GM23248 (cell line): ENCODE measurements around the gene PSMA4. TPM values are rescaled to one million over a fixed set of nuclear protein-coding genes. Genes with fewer than 3 reads are reported as not detected.
A peak's percentile ranks its signal among the peaks of the same experiment; 100 is the strongest.
"Not testable (repeated sequence)": the region's sequence is repeated elsewhere in the genome, so short reads cannot be mapped to it uniquely, and the experiment has no call there.

ENCODE experiments used
- DNase-seq: peaks from one replicate; pipeline ENCODE4 v3.0.0-alpha.2; 2015
- H2AFZ ChIP-seq: fragments of 200-600 bp; sonication (generic); 2 replicates; pipeline ENCODE4 v1.6.1; 2016; ENCODE audit warnings: antibody characterized with exemption
- H3F3A ChIP-seq: fragments of 200-600 bp; sonication (generic); 2 replicates; pipeline ENCODE4 v1.6.1; 2016; ENCODE audit warnings: mild to moderate bottlenecking, antibody characterized with exemption, mixed run types; ENCODE audit not compliant: insufficient read depth
- H3K27ac ChIP-seq: fragments of 200-600 bp; sonication (generic); 2 replicates; pipeline ENCODE4 v1.5.1; 2016; ENCODE audit warnings: mild to moderate bottlenecking
- H3K27me3 ChIP-seq: fragments of 200-600 bp; sonication (generic); replicated peaks from 2 replicates; pipeline ENCODE4 v1.6.1; 2016; ENCODE audit warnings: mild to moderate bottlenecking; ENCODE audit not compliant: insufficient read depth
- H3K36me3 ChIP-seq: fragments of 200-600 bp; sonication (generic); 2 replicates; pipeline ENCODE4 v1.6.1; 2016; ENCODE audit warnings: low read depth, mild to moderate bottlenecking
- H3K4me1 ChIP-seq: fragments of 200-600 bp; sonication (generic); 2 replicates; pipeline ENCODE4 v1.6.1; 2016; ENCODE audit warnings: mild to moderate bottlenecking; ENCODE audit not compliant: insufficient read depth
- H3K4me2 ChIP-seq: fragments of 200-600 bp; sonication (generic); one replicate; pipeline ENCODE4 v1.6.1; 2016; ENCODE audit warnings: mild to moderate bottlenecking; ENCODE audit not compliant: unreplicated experiment
- H3K4me3 ChIP-seq: fragments of 200-600 bp; sonication (generic); 2 replicates; pipeline ENCODE4 v1.5.1; 2016; ENCODE audit warnings: mild to moderate bottlenecking
- H3K79me2 ChIP-seq: fragments of 200-600 bp; sonication (generic); 2 replicates; pipeline ENCODE4 v1.6.1; 2016; ENCODE audit warnings: mild to moderate bottlenecking; ENCODE audit not compliant: insufficient read depth
- H3K9ac ChIP-seq: fragments of 200-600 bp; sonication (generic); 2 replicates; pipeline ENCODE4 v1.6.1; 2016; ENCODE audit warnings: mild to moderate bottlenecking
- H3K9me2 ChIP-seq: fragments of 200-600 bp; sonication (generic); 2 replicates; pipeline ENCODE4 v1.6.1; 2016; ENCODE audit warnings: mixed run types, mild to moderate bottlenecking, moderate library complexity; ENCODE audit not compliant: insufficient read depth
- H3K9me3 ChIP-seq: fragments of 200-600 bp; sonication (generic); one replicate; pipeline ENCODE4 v1.6.1; 2017; ENCODE audit warnings: low read depth
- H4K20me1 ChIP-seq: fragments of 200-600 bp; sonication (generic); 2 replicates; pipeline ENCODE4 v1.6.0; 2016; ENCODE audit not compliant: insufficient read depth
- EZH2 ChIP-seq: fragments of 200-600 bp; sonication (generic); IDR thresholded peaks from 2 replicates; pipeline ENCODE4 v1.6.1; 2018; ENCODE audit warnings: antibody characterized with exemption, mild to moderate bottlenecking; ENCODE audit not compliant: insufficient read depth, poor library complexity, severe bottlenecking
- EZH2phosphoT487 ChIP-seq: fragments of 200-600 bp; sonication (generic); IDR thresholded peaks from 2 replicates; pipeline ENCODE4 v1.6.1; 2018; ENCODE audit warnings: antibody characterized with exemption, moderate library complexity, mild to moderate bottlenecking, low read depth; ENCODE audit not compliant: insufficient read depth
- WGBS, 2 experiments: methylation state at CpG; one replicate each; pipeline ENCODE4 v1.1.6; 2015 to 2017; ENCODE audit warnings: low lambda C conversion rate in 2 of 2, low coverage in 1 of 2; ENCODE audit errors: missing lambda C conversion rate in 2 of 2; 5-methylcytosine and 5-hydroxymethylcytosine counted together
- in situ Hi-C: fragments of 300-500 bp; cut with MboI; formaldehyde crosslinking; loops from 2 replicates; pipeline ENCODE4 v1.15.0; 2020
- polyA plus RNA-seq: library from polyadenylated mRNA; unstranded; fragments of >200 nt; fragmentation: Nextera tagmentation; extraction: Ambion mirVana; gene quantifications from 2 replicates; pipeline ENCODE4 v1.2.1, GENCODE V29; 2016
- total RNA-seq: library from RNA; depleted of rRNA; stranded (reverse); fragments of >200 nt; shearing (Covaris generic); gene quantifications from 2 replicates; pipeline ENCODE4 v1.2.3, GENCODE V29; 2014

The PSMA4 gene
- total and polyA plus RNA-seq, 2 experiments from 2014 or later, result 177 to 246 TPM

DNA sequence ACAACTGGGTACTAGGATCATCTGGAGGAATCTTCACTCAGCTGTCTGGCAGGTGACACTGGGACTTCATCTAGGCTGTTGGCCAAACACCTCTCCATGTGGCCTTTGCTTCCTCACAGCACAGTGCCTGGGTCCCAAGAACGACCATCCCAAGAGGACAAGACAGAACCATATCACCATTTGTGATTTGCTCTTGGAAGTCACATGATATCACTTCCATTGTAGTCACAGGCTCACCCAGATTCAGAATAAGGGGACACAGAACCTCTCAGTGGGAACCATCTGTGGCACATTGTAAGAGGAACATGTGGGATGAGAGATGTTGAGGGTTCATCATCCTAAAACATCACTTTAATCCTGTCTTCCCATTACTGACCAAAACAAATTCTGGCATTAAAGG is 1.9 kb upstream of the PSMA4 start:
- Histone ChIP-seq H3K9me3 (no peaks in the 10 kb centered on the region), H3F3A (no peaks in the 10 kb centered on the region), H3K4me3 (no peak overlapping the region), H3K9ac (no peak overlapping the region), H3K4me2 (no peak overlapping the region), H3K79me2 (peaks cover 29% of the 10 kb centered on the region), H3K27ac (no peak overlapping the region), H3K36me3 (peaks cover 7% of the 10 kb centered on the region; the same call in 1 of the 2 replicates), H2AFZ (no peak overlapping the region), H3K27me3 (no peaks in the 10 kb centered on the region), H4K20me1 (no peaks in the 10 kb centered on the region), H3K4me1 (peaks cover 9% of the 10 kb centered on the region), H3K9me2 (no peaks in the 10 kb centered on the region)
- in situ Hi-C loops, result no loop called here
- TF ChIP-seq EZH2phosphoT487, result no peak
- no peak for TF ChIP-seq EZH2
- 81 to 82% methylated on average over 1 of the region's 1 CpG for WGBS, 2 experiments
- no peak for DNase-seq

DNA sequence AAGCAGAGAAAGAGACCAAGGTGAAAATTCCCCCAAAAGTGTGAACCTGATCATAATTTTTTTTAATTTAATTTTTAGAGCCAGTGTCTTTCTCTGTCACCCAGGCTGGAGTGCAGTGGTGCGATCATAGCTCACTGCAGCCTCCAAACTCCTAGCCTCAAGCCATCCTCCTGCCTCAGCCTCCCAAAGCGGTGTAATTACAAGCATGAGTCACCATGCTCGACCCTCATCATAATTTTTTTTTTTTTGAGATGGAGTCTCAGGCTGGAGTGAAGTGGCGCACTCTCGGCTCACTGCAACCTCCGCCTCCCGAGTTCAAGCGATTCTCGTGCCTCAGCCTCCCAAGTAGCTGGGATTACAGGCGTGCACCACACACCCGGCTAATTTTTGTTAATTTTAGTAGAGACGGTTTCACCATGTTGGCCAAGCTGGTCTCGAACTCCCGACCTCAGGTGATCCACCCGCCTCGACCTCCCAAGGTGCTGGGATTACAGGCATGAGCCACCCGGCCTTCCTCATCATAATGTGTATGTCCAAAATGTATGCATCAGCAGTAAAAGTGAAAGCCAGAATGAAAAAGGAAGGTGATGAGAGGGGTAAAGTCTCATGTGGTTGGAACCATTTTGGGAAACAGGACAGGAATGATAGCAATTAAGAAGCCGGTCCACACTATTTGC is 642 bp upstream of the PSMA4 start:
- H3K4me1 ChIP-seq, in situ Hi-C loops, H3F3A ChIP-seq, H3K27me3 ChIP-seq, H3K9me3 ChIP-seq, DNase-seq, H4K20me1 ChIP-seq, H3K9me2 ChIP-seq: not testable (repeated sequence)
- Histone ChIP-seq H3K79me2 (peaks cover 36% of the 10 kb centered on the region), H3K9ac (peak overlapping the region; percentile 89), H3K4me3 (peak overlapping the region; percentile 84), H3K36me3 (peaks cover 15% of the 10 kb centered on the region; the same call in 1 of the 2 replicates), H2AFZ (peak overlapping the region; percentile 84), H3K4me2 (peak overlapping the region; percentile 86), H3K27ac (peak overlapping the region; percentile 81)
- 83 to 84% methylated on average over 14 to 18 of the region's 18 CpGs for WGBS, 2 experiments

DNA sequence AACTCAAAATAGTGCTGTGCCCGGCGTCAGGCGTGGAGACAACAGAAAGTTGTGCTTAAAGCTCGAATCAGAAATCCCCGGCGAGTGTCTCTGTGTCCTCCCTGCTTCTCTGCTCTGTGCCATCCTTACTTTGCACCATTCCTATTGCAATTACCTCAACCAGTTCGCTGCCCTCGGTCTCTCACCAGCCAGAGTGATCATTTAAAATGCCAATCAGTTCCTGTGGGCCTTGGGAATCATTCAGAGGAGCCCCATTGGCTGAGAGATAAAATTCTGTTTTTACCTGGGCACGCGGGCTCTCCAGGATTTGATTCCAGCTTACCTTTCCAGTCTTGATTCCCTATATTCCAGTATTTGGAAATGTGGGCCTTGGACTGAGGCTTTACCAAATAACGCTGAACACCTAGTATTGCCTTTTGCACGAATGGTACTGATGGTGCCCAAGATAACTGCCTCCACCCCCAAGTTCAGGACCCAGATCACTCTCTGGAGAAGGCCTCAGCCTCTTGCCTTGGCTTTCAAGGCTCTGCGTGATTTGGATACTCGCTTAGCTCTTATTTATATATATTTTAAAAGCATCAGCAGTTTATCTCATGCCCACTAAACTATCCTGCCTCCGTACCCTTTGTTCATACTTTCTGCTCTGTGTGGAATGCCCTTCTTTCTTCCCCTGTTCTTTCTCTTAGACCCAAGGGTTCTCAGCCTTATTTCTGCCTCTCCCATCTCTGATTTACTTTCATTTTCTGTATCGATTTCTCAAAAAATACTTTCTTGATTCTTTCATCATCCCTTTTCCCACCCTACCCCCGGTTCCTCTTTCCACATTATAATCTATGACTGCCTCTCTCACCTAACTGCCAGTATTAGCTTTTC is 863 bp downstream of the PSMA4 start:
- TF ChIP-seq EZH2 (no peak), EZH2phosphoT487 (no peak)
- Histone ChIP-seq H3K27me3 (no peaks in the 10 kb centered on the region), H3K79me2 (peaks cover 47% of the 10 kb centered on the region), H3K9me2 (no peaks in the 10 kb centered on the region), H3K4me1 (peaks cover 9% of the 10 kb centered on the region), H3K9ac (peak overlapping the region; percentile 89), H3K27ac (peak overlapping the region; percentile 81), H3K4me2 (peak overlapping the region; percentile 86), H3K36me3 (peaks cover 28% of the 10 kb centered on the region), H2AFZ (peak overlapping the region; percentile 84), H4K20me1 (no peaks in the 10 kb centered on the region), H3F3A (no peaks in the 10 kb centered on the region), H3K4me3 (peak overlapping the region; percentile 84), H3K9me3 (no peaks in the 10 kb centered on the region)
- in situ Hi-C loops, result no loop called here
- 2 to 3% methylated on average over 15 to 17 of the region's 17 CpGs for WGBS, 2 experiments
- peak; percentile 45 for DNase-seq

DNA sequence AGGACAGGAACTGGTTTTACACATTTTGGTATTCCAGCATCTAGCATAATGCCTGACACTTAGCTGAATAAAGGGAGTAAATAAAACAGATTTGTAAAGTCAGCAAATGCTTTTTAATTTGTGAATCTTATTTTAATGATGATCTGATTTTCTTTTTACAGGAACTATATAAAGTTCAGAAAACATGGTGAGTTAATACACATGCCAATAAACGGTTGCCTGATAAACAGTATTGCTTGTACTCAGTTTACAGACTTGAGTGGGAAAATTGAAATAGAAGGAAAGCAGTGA is 1.4 kb downstream of the PSMA4 start:
- Histone ChIP-seq H3K4me1 (peaks cover 9% of the 10 kb centered on the region), H4K20me1 (no peaks in the 10 kb centered on the region), H3K4me3 (peak overlapping the region; percentile 84), H3K27me3 (no peaks in the 10 kb centered on the region), H3K9me3 (no peaks in the 10 kb centered on the region), H3K36me3 (peaks cover 34% of the 10 kb centered on the region), H3K4me2 (peak overlapping the region; percentile 86), H3K9ac (peak overlapping the region; percentile 89), H3F3A (no peaks in the 10 kb centered on the region), H3K27ac (peak overlapping the region; percentile 81), H3K9me2 (no peaks in the 10 kb centered on the region), H2AFZ (peak overlapping the region; percentile 84), H3K79me2 (peaks cover 47% of the 10 kb centered on the region)
- in situ Hi-C loops, result no loop called here
- DNase-seq, result no peak
- WGBS, 2 experiments, result 0 to 6% methylated on average over 1 of the region's 1 CpG
- TF ChIP-seq EZH2phosphoT487 (no peak), EZH2 (no peak)
